Right lobe of liver (tissue), 6 donors: ENCODE results near the gene KLHL1. TPM values are rescaled to one million over a fixed set of nuclear protein-coding genes. Genes with fewer than 3 reads are reported as not detected.

Experiments
- ATAC-seq, 4 donors: fragments of 200-7000 bp; cut with Tn5 transposase; one replicate each; pipeline ENCODE4 v1.9.1; 2020; ENCODE audit warnings: mild to moderate bottlenecking in 4 of 4, moderate library complexity in 4 of 4
- DNase-seq, 3 donors: peaks; one replicate each; pipeline ENCODE4 v3.0.0-alpha.2; 2020
- H3K27ac ChIP-seq, 3 donors: fragments of 200-600 bp; one replicate each; pipeline ENCODE4 v1.8.0; 2022
- H3K27me3 ChIP-seq, 2 donors: fragments of 200-600 bp; one replicate each; pipeline ENCODE4 v1.8.0; 2022
- H3K36me3 ChIP-seq, 4 donors: fragments of 200-600 bp; sonication (generic) in 1 of 4; one replicate each; pipeline versions ENCODE4 v1.5.1 to v1.8.0; 2017 to 2022; ENCODE audit warnings: control low read depth in 1 of 4
- H3K4me1 ChIP-seq, 4 donors: fragments of 200-600 bp; sonication (generic) in 1 of 4; one replicate each; pipeline versions ENCODE4 v1.5.1 to v1.8.0; 2017 to 2022; ENCODE audit warnings: control low read depth in 1 of 4
- H3K4me3 ChIP-seq, 3 donors: fragments of 200-600 bp; one replicate each; pipeline ENCODE4 v1.8.0; 2022
- H3K9me3 ChIP-seq, 4 donors: fragments of 200-600 bp; sonication (generic) in 1 of 4; one replicate each; pipeline versions ENCODE4 v1.5.1 to v1.8.0; 2017 to 2022; ENCODE audit warnings: control low read depth in 1 of 4
- CTCF ChIP-seq, 4 donors: fragments of 200-600 bp in 3 of 4; fragments of 450-650 bp in 1 of 4; IDR thresholded peaks; one replicate each; pipeline versions ENCODE4 v1.5.1 to v1.8.0; 2016 to 2022; ENCODE audit warnings: antibody characterized with exemption in 4 of 4, mild to moderate bottlenecking in 2 of 4
- POLR2A ChIP-seq: fragments of 450-650 bp; IDR thresholded peaks from one replicate; pipeline ENCODE4 v1.6.1; 2017; ENCODE audit warnings: antibody characterized with exemption, mild to moderate bottlenecking
- WGBS: methylation state at CpG from one replicate; pipeline ENCODE4 v1.1.6; 2018; ENCODE audit warnings: low coverage, low lambda C conversion rate; ENCODE audit not compliant: insufficient coverage; ENCODE audit errors: missing lambda C conversion rate; 5-methylcytosine and 5-hydroxymethylcytosine counted together
- intact Hi-C, 2 donors: fragments of 100-400 bp; cut with DNase I; formaldehyde crosslinking; loops; one replicate each; pipeline versions ENCODE4 v1.11.2 to v1.14.1; 2022
- total RNA-seq, 6 experiments: library from RNA; depleted of rRNA in 2 of 6; stranded (reverse); fragments of >200 nt in 2 of 6; fragmentation: NEBNext Ultra II Directional in 3 of 6; extraction: Animal tissue kit (Norgen Biotek cat#: 25700) in 3 of 6; gene quantifications; one replicate each; pipeline versions ENCODE4 v1.1.0 to v1.2.4, GENCODE V29; 2016 to 2023
- donor health status: DM: no; HTN: yes; CAD: no.
- donor health status: DM: no; HTN: no; CAD: no.
- donor health status: DM: no; HTN: no; CAD: no.
- donor health status: DM: no; HTN: yes; CAD: no.
- donor health status: DM: no; HTN: yes; CAD: no.

KLHL1 gene
- total RNA-seq, 6 experiments from 2014 or later, result not detected

GRCh38 chr13:69935043-69935442, 173.2 kb downstream of the KLHL1 start:
- no peak for DNase-seq
- Histone ChIP-seq H3K4me1 (no peaks in the 10 kb centered on the region), H3K4me3 (no peak overlapping the region), H3K9me3 (no peaks in the 10 kb centered on the region), H3K27ac (no peak overlapping the region), H3K27me3 (peaks cover 0 to 3% of the 10 kb centered on the region in 2 donors), H3K36me3 (no peaks in the 10 kb centered on the region)
- intact Hi-C loops, result no loop called here
- 50% methylated on average over 2 of the region's 2 CpGs for whole genome bisulfite sequencing
- TF ChIP-seq CTCF (IDR thresholded peaks at IDR 0.05) (peak; percentile 11 to 49 (median 28)), POLR2A (no peak)
- peak; percentile 65 to 85 (median 76) for ATAC-seq

- Histone ChIP-seq H3K4me3 (no peak overlapping the region), H3K27ac (no peak overlapping the region), H3K36me3 (no peaks in the 10 kb centered on the region), H3K4me1 (no peaks in the 10 kb centered on the region), H3K9me3 (peaks cover 0 to 4% (median 0%) of the 10 kb centered on the region in 4 donors), H3K27me3 (no peaks in the 10 kb centered on the region)
- intact Hi-C loops, result no loop called here
- TF ChIP-seq POLR2A (no peak), CTCF (IDR thresholded peaks at IDR 0.05) (no peak)
- DNase-seq (no peak), ATAC-seq (no peak)
- WGBS, result 73% methylated on average over 4 of the region's 4 CpGs
Observed at GRCh38 chr13:69928262-69928661, 180.0 kb downstream of the KLHL1 start.

GRCh38 chr13:69921156-69921555, 187.1 kb downstream of the KLHL1 start:
- no peak overlapping the region for H3K27ac ChIP-seq
- DNase-seq (no peak), ATAC-seq (no peak)
- H3K4me3 ChIP-seq, result no peak overlapping the region
- H3K36me3 ChIP-seq, result no peaks in the 10 kb centered on the region
- intact Hi-C loops, result no loop called here
- WGBS, result 27% methylated on average over 2 of the region's 2 CpGs
- H3K27me3 ChIP-seq, result no peaks in the 10 kb centered on the region
- no peaks in the 10 kb centered on the region for H3K4me1 ChIP-seq
- TF ChIP-seq POLR2A (no peak), CTCF (IDR thresholded peaks at IDR 0.05) (no peak)
- H3K9me3 ChIP-seq, result no peaks in the 10 kb centered on the region

GRCh38 chr13:69912630-69913029, 195.6 kb downstream of the KLHL1 start:
- H3K27ac ChIP-seq, result no peak overlapping the region
- ATAC-seq, result no peak
- TF ChIP-seq CTCF (IDR thresholded peaks at IDR 0.05) (no peak), POLR2A (no peak)
- DNase-seq, result no peak
- H3K4me1 ChIP-seq, result no peaks in the 10 kb centered on the region
- no peaks in the 10 kb centered on the region for H3K9me3 ChIP-seq
- intact Hi-C loops, result no loop called here
- no peak overlapping the region for H3K4me3 ChIP-seq
- no peaks in the 10 kb centered on the region for H3K36me3 ChIP-seq
- 12% methylated on average over 2 of the region's 2 CpGs for WGBS
- peaks cover 0 to 5% of the 10 kb centered on the region in 2 donors for H3K27me3 ChIP-seq

GRCh38 chr13:69910800-69911199, 197.5 kb downstream of the KLHL1 start:
- intact Hi-C loops, result no loop called here
- no peak for TF ChIP-seq POLR2A
- no peak for TF ChIP-seq CTCF (IDR thresholded peaks at IDR 0.05)
- Histone ChIP-seq H3K9me3 (no peaks in the 10 kb centered on the region), H3K4me3 (no peak overlapping the region), H3K27me3 (peaks cover 0 to 5% of the 10 kb centered on the region in 2 donors), H3K27ac (no peak overlapping the region), H3K36me3 (no peaks in the 10 kb centered on the region), H3K4me1 (no peaks in the 10 kb centered on the region)
- ATAC-seq, result no peak
- no peak for DNase-seq
